HG03196 (cell line): ENCODE measurements around the gene TRMT10A.
"Not testable (repeated sequence)": the region's sequence is repeated elsewhere in the genome, so short reads cannot be mapped to it uniquely, and the experiment has no call there.

Experiments
- ATAC-seq: cut with Tn5 transposase; IDR thresholded peaks from one replicate; pipeline ENCODE4 v1.9.1; 2021; ENCODE audit not compliant: unreplicated experiment

The TRMT10A gene

GRCh38 chr4:99564921-99565320 is 1.1 kb upstream of the TRMT10A start:
- no peak for ATAC-seq

GRCh38 chr4:99552872-99553271 is 11.0 kb downstream of the TRMT10A start:
- no peak for ATAC-seq

- no peak for ATAC-seq
Measured at GRCh38 chr4:99540277-99540939, 23.4 kb downstream of the TRMT10A start.

- no peak for ATAC-seq
Measured at GRCh38 chr4:99537674-99538073, 26.2 kb downstream of the TRMT10A start.

GRCh38 chr4:99536848-99537247 is 27.0 kb downstream of the TRMT10A start:
- ATAC-seq = no peak

- ATAC-seq = no peak
Measured at GRCh38 chr4:99536271-99536670, 27.6 kb downstream of the TRMT10A start.

- not testable (repeated sequence) for ATAC-seq
Measured at GRCh38 chr4:99534699-99535098, 29.1 kb downstream of the TRMT10A start.

GRCh38 chr4:99529956-99530355 is 33.9 kb downstream of the TRMT10A start:
- no peak for ATAC-seq

GRCh38 chr4:99529228-99529627 is 34.6 kb downstream of the TRMT10A start:
- ATAC-seq = no peak

GRCh38 chr4:99518601-99519295 is 45.1 kb downstream of the TRMT10A start:
- ATAC-seq = no peak

- no peak for ATAC-seq
Measured at GRCh38 chr4:99510721-99511120, 53.1 kb downstream of the TRMT10A start, which contains the start of gene C4orf17. TSS of gene C4orf17 (plus strand) at chr4:99511021. CDS start at chr4:99513082, 2,061 bp downstream.

- ATAC-seq = no peak
Measured at GRCh38 chr4:99507762-99508161, 56.1 kb downstream of the TRMT10A start.

GRCh38 chr4:99507349-99507748 is 56.5 kb downstream of the TRMT10A start:
- ATAC-seq = no peak

GRCh38 chr4:99506781-99507180 is 57.1 kb downstream of the TRMT10A start:
- no peak for ATAC-seq

GRCh38 chr4:99504804-99505502 is 58.9 kb downstream of the TRMT10A start:
- no peak for ATAC-seq
